MV-4-11 (cell line): ENCODE measurements around the gene TMBIM6.
A peak's percentile ranks its signal among the peaks of the same experiment; 100 is the strongest.
"Not testable (repeated sequence)": the region's sequence is repeated elsewhere in the genome, so short reads cannot be mapped to it uniquely, and the experiment has no call there.

ENCODE experiments used
- DNase-seq: peaks from one replicate; lab custom pipeline; 2025; lab: John Stamatoyannopoulos, UW

Gene TMBIM6, protein sequence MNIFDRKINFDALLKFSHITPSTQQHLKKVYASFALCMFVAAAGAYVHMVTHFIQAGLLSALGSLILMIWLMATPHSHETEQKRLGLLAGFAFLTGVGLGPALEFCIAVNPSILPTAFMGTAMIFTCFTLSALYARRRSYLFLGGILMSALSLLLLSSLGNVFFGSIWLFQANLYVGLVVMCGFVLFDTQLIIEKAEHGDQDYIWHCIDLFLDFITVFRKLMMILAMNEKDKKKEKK

DNA sequence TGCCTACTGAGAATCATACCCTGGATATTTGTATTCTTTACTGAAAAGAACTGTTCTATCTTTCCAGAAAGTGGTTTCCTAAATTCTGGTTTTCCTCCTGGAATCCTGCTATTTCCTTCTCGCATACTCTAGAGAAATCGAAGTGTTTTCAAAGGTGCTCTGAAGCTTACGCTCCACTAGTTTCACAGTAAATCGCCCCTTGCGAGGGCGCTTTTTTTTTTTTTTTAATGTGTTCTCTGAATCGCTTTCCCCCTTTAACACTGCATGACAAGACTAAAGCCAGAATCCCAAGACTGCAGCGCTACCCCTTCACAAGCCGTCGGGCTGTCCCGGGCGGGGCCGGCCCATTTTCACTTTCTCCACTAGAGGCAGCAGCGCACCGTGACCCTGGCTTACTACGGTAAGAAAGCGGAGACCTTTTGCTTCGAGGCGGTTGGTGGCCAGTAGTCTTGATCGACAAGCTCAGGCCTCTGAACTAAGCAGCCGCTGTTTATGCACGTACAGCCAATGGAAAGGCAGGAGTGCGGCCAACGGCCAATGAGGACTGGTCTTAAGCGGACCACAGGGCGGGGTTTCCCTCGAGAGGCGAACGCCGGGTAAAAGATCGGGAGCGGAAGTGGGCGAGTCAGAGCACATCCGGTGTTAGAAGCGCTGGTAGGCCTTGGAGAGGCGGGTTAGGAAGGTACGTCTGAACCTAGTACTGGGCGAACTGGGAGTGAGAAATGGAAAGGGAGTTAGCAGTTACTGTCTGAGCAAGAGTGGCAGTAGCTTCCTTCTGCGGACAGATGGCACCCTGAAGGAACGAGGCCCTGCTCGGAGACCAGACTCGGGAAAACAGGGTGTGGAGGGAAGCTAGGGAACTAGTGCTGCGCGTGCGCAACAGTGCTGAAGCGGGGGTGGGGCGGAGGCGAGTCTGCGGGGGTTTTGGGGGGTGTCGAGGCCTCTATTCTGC is at the start of gene TMBIM6:
Gene TMBIM6, plus strand, starts transcription at position 628 of the 952 bp plus-strand sequence. CDS start 10,937 bp downstream, outside the sequence.
- DNase-seq = peak; percentile 100

DNA sequence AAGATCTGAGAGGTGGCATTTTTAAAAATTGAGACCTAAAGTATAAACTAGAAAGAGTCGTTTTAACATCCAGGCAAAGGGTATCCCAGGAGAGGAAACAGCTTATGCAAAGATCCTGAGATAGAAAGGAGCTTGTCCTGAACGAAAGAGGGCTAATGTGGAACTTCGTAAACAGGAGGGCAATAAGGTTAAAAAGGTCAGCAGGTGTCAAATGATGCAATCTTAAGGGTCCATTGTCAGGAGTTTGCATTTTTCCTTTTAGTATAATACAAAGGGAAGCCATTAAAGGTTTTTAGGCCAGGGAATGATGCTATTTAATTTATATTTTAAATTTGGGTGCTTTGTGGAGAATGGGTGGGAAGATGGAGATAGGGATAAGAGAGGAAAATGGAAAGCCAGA is 48.5 kb upstream of the TMBIM6 start:
- no peak for DNase-seq

DNA sequence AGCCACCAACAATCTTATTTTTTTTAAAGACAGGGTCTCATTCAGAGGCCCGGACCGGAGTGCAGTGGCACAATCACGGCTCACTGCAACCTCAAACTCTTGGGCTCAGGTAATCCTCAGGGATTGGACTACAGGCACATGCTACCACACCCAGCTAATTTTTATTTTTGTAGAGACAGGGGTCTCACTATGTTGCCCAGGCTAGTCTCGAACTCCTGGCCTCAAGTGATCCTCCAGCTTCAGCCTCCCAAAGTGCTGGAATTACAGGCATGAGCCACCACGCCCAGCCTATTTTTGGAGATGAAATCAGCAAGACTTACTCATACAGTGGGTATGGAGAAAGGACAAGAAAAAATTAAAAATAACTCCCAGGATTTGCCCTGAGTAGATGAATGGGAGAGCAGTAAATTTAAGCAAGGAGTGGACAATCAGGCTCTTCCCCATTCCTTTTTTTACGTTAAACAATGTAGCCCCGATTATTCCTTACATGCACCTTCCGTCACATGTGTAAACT is 47.4 kb upstream of the TMBIM6 start:
- DNase-seq = no peak

DNA sequence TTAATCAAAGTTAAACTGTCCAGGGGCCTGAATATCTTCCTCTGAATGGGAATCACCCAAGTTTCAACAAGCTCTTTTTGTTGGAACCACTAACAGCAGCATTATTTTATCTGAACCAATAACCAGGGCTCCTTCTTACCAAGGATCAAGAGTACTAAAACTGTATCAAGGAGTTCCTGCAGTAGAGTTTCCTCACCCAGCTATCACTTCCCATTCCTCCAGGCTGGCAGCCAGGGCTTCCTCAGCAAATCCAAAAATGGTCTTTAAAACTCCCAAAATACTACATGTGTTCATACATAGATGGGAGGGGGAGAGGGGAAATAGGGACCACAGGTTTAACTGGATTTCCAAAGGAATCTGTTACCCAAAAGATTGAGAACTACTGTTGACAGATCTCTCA is 44.6 kb upstream of the TMBIM6 start:
- DNase-seq = no peak

DNA sequence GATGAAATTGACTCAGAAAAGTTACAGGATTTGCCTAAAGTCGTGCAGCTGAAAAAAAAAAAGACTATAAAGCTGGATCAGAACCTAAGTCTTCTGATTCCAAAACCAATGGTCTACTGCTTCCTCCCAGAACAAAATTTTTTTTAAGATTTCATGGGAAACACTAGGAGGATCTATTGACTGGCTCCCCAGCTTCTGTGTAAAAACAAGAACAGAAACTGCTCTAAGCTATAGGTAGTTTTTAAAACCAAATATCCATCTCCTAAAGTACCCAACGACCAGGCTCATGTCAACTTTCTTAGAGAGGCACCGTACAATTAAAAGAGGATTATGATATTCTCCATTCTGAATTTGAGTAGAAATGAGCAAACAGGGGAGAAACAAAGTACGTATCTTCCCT is 43.5 kb upstream of the TMBIM6 start:
- DNase-seq = peak; percentile 35

DNA sequence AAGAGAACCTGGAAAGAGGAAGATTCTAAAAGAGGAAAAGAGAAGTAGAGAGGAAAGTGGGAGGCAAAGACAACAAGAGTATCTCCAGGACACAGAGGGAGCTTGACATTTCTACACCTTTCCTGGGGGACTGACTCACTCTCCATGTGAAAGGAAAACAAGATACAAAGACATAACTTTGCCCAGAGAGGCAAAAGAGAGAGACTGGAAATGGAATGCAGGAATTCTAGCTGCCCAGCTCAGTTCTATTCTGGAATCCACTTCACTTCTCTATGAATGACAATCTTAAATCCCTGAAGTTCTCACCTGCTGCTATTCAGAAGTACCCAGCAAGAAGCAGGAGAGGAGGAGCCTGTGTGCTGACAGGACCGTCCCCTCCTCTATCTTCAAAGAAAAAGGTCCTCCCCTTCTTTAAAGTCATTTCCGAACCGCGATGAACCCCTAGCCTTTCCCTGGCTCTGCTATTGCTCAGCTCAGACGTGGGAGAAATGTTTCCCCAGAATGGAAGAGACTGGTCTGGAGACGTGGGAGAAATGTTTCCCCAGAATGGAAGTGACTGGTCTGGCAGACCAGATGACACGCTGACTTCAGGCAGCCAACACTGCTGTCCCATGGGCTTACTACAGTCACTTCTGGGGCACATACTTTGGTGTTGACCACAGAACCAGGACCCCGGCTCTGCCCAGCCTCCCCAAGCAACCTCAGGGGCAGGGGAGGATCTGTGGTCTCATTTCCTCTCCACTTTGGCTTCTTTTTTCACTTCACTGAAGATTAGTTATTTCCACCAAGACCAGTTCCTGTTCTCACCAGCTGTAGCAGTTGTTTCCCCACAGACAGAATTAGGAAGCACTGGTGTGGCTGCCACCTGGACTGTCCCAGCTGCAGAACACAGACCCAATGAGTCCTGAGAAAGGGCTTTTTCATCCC is 42.5 kb upstream of the TMBIM6 start:
- DNase-seq = peak; percentile 96

DNA sequence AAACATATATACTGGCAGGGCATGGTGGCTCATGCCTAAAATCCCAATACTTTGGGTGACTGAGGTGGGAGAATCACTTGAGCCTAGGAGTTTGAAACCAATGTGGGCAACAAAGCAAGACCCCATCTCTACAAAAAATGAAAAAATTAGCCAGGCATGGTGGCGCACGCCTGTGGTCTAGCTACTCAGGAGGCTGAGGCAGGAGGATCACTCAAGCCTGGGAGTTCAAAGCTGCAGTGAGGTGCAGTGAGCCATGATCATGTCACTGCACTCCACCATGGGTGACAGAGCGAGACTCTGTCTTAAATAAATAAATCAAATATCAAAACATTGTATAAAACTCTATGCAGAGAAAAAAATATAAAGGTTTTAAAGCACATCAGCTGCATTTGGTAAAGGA is 39.3 kb upstream of the TMBIM6 start:
- no peak for DNase-seq

DNA sequence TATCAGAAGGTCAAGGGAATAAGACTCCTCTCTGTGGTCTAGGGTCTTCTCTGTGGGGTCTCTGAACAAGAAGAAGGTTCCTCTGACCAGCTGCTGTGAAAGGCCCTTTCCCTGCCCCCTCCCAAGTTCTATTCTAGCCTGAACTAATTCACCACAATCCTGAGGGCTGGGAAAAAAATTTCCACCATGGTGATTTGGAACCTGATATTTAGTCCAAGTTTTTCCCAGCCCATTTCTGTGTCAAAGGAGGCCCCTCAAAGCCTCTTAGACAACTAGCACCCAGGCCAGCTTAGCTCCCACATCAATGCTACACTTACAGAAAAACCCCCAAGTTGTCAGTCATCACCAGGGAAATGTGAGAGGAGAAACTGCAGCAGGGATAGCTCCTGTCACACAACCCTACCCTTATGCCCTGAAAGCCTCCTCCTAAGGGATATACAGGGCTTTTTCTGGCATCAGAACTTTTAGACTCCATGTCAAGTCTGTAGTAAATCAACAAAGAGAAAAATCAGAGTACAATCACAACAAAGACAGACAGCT is 38.6 kb upstream of the TMBIM6 start:
- no peak for DNase-seq

DNA sequence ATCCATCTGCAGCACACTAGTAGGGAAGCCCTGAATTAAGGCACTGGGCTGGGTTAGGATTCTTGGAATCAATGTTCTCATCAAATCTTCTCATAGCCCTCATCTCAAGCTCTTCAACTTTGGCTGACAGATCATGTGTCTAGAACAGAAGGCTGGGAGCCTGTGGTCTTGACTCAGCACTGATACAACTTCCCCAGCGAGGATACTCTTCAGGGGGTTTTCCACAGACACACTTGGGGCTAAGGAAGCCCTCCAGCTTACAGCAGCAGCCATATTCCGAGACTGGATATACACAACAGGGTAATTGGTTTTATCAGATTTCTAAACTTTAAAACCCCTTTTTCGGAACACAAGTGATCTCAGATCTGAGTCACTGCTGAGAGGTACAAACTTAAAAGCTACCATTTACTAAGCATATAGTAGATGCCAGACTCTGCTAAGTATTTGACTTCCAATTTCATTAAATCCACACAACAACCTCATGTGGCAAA is 37.7 kb upstream of the TMBIM6 start:
- DNase-seq = peak; percentile 28

DNA sequence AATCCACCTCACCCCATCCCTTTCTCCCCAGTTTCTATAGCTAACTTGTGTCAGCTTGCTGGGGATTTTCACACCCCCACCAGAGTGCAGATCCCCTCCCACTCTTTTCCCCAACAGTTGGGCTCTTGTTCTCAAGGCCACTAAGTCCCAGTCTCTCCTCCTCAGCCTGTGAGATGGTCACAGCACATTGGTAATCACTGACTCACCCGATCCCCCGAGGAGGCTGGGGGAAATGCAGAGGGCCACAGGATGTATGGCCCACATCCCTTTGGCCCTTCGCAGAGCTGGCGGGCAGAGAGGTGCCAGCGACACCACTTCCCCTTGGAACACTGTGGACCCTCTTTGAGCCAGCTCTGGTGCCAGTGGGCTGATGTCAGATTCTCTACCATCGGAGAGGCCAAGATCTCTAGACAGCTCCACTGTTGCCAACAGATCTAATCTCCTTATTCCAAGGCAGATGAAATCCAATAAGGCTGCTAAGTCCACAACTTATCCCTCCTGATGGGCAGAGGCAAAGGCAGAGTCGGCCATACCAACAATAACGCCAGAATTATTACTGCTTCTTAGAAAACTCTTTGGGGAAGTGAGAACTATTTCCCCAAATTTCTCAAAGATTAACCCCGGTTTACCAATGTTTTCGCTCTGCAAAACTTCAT is 35.8 kb upstream of the TMBIM6 start:
- DNase-seq = peak; percentile 64

DNA sequence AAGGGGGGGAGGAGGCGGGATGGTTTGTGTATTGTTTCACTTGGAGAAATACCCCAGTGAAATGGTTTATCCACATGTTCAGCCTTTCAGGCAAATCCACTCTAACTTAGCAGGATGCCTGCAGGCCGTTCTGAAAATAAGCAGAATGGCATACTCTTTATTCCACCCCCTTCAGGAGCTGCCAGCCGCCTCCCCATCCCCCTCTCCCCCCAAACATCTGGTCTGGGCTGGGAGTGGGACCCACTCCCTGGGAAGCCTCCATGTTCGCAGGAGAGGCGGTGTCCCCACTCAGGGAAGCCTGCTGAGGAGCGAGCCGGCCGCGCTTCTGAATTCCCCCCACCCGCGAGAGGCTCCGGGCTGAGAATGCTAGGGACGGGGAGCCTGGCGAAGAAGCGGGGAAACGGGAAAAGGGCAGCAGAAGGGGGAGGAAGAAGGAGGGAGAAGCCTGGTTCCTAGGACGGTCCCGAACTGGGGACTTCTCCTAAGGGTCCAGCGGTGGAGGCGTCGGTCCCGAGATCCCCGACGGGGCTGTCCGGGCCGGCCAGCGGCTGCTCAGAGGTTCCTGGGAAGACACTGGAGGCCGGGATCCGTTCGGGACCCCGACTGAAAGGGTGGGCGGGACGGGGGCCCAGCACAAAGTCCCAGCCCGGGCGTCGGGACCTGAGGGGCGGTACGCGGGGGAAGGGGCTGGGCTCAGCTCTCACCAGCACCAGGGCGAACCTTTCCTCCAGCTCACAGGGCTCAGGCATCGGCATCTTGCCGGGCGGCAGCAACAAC is 34.8 kb upstream of the TMBIM6 start:
- no peak for DNase-seq

DNA sequence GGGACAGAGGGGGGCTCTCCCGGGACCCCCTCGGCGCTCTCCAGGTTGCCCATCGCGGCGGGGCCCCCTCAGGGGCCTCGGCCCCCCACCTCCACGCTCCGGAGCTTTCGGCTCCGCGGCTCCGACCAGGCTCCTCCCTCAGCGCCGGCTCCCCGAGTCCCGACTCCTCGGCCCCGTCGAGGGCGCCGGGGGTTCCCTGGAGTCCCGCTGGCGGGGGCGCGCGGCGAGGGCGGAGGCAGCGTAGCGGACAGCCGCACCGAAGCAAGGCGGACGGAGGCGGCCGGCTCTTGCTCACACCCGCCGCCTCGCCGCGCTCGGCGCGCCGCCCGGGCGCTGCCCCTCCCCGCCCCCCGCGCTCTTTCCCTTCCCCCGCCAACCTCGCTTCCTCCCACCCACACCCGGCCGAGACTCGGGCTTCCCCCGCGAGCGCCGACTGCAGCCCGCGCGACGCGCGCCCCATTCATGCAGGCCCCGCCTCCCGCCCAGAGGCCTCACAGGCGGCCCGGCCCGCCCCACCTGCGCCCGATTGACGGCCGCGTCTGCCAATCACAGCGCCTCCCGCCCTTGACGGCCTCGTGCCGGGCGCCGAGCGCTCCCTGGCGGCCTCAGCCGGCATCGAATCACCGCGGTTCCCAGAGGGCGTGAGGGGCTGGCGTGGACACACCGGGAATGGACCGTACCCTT is 34.1 kb upstream of the TMBIM6 start, which contains the start of gene FMNL3:
Gene FMNL3, minus strand, starts transcription at position 278 of the 684 bp plus-strand sequence. Its CDS starts 225 bp downstream, at position 53.
- DNase-seq = peak; percentile 88

DNA sequence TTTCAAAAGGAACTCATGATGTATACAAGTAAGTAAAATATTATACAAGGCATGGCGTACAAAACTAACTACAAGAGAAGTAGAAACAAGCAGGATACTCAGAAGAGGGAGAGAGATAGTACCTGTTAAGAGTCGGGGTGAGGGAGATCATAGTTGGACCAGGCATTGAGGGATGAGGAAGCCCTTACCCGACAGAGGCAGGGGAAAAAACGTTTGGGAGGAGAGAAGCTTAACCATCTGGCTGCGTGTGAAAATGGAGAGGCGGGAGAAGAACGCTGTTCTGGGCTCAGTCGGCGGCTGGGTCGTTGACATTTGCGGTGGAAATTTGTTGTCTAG is 33.6 kb upstream of the TMBIM6 start:
- DNase-seq = no peak

DNA sequence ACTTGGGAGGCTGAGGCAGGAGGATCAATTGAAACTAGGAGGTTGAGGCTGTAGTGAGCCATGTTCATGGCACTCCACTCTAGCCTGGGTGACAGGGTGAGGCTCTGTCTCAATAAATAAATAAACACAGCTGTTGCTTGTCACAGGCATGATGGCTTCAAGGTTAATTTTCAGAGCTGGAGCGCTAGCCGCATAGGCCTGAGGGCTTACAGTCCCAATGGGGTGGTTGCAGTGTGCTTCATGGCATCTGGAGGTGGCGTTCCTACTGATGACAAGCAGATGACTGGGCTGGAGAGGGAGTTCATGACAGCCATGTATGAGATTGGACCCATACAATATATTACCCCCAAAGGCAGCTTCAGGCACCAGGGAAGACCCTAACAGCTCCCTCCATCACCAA is 32.5 kb upstream of the TMBIM6 start:
- no peak for DNase-seq

DNA sequence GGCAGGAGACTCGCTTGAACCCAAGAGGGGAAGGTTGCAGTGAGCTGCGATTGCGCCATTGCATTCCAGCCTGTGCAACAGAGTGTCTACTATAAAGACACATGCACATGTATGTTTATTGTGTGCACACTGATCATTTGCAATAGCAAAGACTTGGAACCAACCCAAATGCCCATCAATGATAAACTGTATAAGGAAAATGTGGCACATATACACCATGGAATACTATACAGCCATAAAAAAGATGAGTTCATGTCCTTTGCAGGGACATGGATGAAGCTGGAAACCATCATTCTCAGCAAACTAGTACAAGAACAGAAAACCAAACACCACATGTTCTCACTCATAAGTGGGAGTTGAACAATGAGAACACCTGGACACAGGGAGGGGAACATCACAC is 27.4 kb upstream of the TMBIM6 start:
- DNase-seq = not testable (repeated sequence)

DNA sequence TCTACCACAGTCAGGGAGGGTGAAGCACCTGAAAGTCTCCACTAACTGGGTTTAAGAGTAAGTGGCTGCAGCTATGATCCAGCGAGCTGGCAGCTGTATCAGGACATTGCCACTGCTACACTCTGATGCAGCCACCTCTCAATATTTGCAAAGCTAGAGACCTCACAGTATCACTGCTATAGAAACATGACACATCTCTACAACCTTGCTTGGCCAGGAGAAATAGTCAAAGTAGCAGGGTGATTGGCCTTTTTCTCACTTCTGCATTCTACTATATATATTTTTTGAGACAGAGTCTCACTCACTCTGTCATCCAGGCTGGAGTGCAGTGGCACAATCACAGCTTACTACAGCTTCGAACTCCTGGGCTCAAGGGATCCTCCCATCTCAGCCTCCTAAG is 24.8 kb upstream of the TMBIM6 start:
- DNase-seq = peak; percentile 39

DNA sequence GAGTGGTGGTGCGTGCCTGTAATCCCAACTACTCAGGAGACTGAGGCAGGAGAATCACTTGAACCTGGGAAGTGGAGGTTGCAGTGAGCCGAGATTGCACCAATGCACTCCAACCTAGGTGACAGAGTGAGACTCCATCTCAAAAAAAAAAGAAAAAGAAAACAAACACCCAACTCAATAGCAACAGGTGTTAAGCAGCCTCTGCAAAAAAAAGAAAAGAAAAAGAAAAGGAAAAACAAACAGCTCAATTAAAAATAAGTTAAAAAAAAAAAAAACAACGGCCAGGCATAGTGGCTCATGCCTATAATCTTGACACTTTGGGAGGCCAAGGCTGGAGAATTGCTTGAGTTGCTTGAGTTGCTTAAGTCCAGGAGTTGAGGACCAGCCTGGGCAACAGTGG is 23.6 kb upstream of the TMBIM6 start:
- DNase-seq = not testable (repeated sequence)

DNA sequence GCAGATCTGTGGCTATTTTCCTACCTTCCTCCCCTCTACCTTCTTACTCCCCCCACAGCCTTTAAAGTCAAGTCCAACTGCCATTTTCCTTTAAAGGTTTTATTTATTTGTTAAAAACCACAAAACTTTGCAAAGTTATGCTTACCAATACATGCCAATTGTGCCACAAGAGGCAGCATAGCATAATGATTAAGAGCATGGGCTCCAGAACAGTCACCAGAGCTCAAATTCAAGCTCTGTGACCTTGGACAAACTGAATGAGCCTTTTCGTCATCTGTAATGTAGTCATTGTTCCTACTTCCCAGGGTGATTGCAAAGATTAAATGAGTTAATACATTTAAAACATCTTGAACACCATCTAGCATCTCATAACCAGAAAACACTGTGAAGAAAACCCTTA is 21.1 kb upstream of the TMBIM6 start:
- no peak for DNase-seq

DNA sequence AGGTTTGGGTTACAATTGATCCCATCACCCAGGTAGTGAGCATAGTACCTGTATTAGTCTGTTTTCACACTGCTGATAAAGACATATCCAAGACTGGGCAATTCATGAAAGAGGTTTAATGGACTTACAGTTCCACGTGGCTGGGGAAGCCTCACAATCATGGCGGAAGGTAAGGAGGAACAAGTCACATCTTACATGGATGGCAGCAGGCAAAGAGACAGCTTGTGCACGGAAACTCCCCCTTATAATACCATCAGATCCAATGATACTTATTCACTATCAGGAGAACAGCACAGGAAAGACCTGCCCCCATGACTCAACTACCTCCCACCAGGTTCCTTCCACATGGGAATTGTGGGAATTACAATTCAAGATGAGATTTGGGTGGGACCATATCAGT is 20.0 kb upstream of the TMBIM6 start:
- DNase-seq = not testable (repeated sequence)

DNA sequence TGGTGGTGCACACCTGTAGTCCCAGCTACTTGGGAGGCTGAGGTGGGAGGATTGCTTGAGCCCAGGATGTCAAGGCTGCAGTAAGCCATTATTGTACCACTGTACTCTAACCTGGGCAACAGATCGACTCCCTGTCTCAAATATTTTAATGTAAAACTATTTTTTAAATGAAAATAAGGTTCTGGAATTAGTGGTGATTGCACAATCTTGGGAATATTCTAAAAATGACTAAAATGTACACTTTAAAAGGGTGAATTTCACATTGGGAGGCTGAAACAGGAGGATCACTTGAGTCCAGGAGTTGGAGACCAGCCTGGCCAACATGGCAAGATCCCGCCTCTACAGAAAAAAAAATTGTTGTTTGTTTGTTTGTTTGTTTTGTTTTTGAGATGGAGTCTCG is 12.9 kb upstream of the TMBIM6 start:
- DNase-seq = no peak
